MM.1S (cell line): Measurements from ENCODE around the gene CCN5.

Experiments
- EZH2 ChIP-seq: fragments of 300-600 bp; sonication (generic); optimal IDR thresholded peaks from 2 replicates; pipeline ENCODE3; 2017; ENCODE audit warnings: low read depth, mild to moderate bottlenecking, antibody characterized with exemption, low read length, mixed read lengths
- TF ChIP-seq, protein P1 (sequence below): fragments of 300-600 bp; sonication (generic); IDR thresholded peaks from 2 replicates; pipeline ENCODE4 v1.5.1; 2016; ENCODE audit warnings: antibody characterized with exemption, low read length, mixed read lengths

DNA sequence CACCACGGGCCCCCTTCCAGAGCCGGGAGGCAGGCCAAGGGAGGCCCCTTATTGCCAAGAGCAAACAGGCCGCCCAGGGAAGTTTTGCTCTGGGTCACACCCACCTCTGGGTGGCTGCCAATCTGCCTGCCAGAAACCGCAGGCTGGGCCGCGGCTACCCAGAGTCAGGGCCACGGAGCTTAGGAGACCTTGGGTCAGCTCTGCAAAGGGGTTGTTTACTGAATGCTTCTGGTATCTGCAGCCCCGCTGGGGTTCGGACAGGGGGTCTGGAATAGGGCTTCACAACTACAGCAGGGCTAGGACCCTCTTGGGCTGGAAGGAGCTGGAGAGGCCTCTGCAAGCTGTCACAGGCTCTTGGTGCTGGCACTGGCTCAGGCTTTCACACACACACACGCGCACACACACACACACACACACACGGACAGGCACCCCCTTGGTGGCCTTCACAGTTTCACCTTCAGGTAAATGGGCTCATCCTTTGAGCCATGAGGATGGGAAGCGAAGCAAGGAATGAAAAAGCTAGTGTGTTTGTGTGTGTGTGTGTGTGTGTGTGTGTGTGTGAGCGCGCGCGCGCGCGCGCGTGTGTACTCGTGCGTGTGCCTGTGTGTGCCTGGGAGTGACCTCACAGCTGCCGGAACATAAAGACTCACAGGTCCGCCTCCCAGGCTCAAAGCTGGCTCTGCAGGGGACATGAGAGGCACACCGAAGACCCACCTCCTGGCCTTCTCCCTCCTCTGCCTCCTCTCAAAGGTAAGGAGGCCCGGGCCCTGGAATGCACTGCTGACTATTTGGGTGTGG lies at the start of gene CCN5:
- TF ChIP-seq, protein P1, sequence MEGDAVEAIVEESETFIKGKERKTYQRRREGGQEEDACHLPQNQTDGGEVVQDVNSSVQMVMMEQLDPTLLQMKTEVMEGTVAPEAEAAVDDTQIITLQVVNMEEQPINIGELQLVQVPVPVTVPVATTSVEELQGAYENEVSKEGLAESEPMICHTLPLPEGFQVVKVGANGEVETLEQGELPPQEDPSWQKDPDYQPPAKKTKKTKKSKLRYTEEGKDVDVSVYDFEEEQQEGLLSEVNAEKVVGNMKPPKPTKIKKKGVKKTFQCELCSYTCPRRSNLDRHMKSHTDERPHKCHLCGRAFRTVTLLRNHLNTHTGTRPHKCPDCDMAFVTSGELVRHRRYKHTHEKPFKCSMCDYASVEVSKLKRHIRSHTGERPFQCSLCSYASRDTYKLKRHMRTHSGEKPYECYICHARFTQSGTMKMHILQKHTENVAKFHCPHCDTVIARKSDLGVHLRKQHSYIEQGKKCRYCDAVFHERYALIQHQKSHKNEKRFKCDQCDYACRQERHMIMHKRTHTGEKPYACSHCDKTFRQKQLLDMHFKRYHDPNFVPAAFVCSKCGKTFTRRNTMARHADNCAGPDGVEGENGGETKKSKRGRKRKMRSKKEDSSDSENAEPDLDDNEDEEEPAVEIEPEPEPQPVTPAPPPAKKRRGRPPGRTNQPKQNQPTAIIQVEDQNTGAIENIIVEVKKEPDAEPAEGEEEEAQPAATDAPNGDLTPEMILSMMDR = no peak
- no peak for TF ChIP-seq EZH2
